Measurements from ENCODE around the gene HCK.

GRCh38 chr20:32037929-32038328 lies 14.1 kb upstream of the HCK start:
- TF ChIP-seq CTCF (IDR thresholded peaks at IDR 0.05; ENCODE audit: insufficient read depth, low read depth, low read length) (no peak), EZH2 (IDR thresholded peaks at IDR 0.05; ENCODE audit: insufficient read depth, low read length) (no peak)
